NB4 (cell line): ENCODE results near the gene CSTF1.

Experiments
- POLR2A ChIP-seq: IDR thresholded peaks from 2 replicates; pipeline ENCODE4 v1.6.1; 2011; ENCODE audit warnings: mild to moderate bottlenecking; ENCODE audit not compliant: insufficient read length; ENCODE audit errors: extremely low read depth
- TF ChIP-seq, protein P1 (sequence below): IDR thresholded peaks from one replicate; pipeline ENCODE4 v1.5.1; 2012; ENCODE audit warnings: low read depth, low read length
- TF ChIP-seq, protein P2 (sequence below): IDR thresholded peaks from 2 replicates; pipeline ENCODE4 v1.6.1; 2011; ENCODE audit warnings: low read depth, low read length

DNA sequence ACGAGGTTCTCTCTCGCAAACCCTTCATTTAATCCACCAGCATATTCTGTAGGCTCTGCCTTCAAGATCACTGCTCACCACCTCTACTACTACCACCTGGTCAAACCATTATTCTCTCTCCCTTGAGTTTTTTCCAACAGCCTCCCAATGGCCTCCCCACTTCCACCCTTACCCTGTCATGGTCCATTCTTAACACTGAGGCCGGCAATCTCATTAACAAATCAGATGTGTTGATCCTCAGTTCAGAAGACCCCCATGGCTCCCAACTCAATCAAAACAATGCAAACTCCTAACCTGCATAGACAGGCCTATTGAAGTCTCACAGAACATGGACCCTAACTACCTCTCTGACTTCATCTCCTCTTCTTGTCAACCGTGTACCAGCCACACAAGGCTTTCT, 2.6 kb upstream of the CSTF1 start:
- TF ChIP-seq, protein P1, sequence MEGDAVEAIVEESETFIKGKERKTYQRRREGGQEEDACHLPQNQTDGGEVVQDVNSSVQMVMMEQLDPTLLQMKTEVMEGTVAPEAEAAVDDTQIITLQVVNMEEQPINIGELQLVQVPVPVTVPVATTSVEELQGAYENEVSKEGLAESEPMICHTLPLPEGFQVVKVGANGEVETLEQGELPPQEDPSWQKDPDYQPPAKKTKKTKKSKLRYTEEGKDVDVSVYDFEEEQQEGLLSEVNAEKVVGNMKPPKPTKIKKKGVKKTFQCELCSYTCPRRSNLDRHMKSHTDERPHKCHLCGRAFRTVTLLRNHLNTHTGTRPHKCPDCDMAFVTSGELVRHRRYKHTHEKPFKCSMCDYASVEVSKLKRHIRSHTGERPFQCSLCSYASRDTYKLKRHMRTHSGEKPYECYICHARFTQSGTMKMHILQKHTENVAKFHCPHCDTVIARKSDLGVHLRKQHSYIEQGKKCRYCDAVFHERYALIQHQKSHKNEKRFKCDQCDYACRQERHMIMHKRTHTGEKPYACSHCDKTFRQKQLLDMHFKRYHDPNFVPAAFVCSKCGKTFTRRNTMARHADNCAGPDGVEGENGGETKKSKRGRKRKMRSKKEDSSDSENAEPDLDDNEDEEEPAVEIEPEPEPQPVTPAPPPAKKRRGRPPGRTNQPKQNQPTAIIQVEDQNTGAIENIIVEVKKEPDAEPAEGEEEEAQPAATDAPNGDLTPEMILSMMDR, result no peak
- TF ChIP-seq POLR2A, result no peak
- TF ChIP-seq, protein P2, sequence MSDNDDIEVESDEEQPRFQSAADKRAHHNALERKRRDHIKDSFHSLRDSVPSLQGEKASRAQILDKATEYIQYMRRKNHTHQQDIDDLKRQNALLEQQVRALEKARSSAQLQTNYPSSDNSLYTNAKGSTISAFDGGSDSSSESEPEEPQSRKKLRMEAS, result no peak
